ENCODE results near the gene CCDC27.

- TF ChIP-seq POLR2AphosphoS5 (IDR thresholded peaks at IDR 0.05) (no peak), CTCF (IDR thresholded peaks at IDR 0.05 in 8 of 11, conservative IDR thresholded peaks at IDR 0.05 in 3 of 11) (no peak), POLR2A (IDR thresholded peaks at IDR 0.05) (no peak)
Measured at GRCh38 chr1:3790952-3791351, 38.7 kb downstream of the CCDC27 start.

Data from spleen (tissue), 7 donors.